Lung (tissue), 12 donors: ENCODE measurements around the gene PJA1. TPM values are rescaled to one million over a fixed set of nuclear protein-coding genes. Genes with fewer than 3 reads are reported as not detected.
A peak's percentile ranks its signal among the peaks of the same experiment; 100 is the strongest.

Source experiments
- ATAC-seq: fragments of 200-7000 bp; cut with Tn5 transposase; one replicate; pipeline ENCODE4 v1.9.1; 2020; ENCODE audit warnings: moderate number of reproducible peaks; ENCODE audit not compliant: insufficient read depth, low FRiP score
- DNase-seq, 3 donors: peaks; one replicate each; pipeline ENCODE4 v3.0.0-alpha.2; 2013 to 2017
- H3K27ac ChIP-seq, 2 donors: one replicate each; pipeline ENCODE4 v1.5.1; 2013; ENCODE audit warnings: mild to moderate bottlenecking in 2 of 2, moderate library complexity in 2 of 2, control low read depth in 1 of 2, inconsistent platforms in 1 of 2, low read depth in 1 of 2, low read length in 1 of 2
- H3K27me3 ChIP-seq, 3 donors: one replicate each; pipeline ENCODE4 v1.5.1; 2013; ENCODE audit warnings: low read length in 2 of 3; ENCODE audit not compliant: control insufficient read depth in 3 of 3, insufficient read depth in 3 of 3
- H3K36me3 ChIP-seq, 4 donors: one replicate each; pipeline ENCODE4 v1.5.1; 2013; ENCODE audit warnings: low read length in 4 of 4, mild to moderate bottlenecking in 1 of 4, moderate library complexity in 1 of 4; ENCODE audit not compliant: control insufficient read depth in 4 of 4, insufficient read depth in 4 of 4
- H3K4me1 ChIP-seq, 5 donors: one replicate each; pipeline ENCODE4 v1.5.1; 2013; ENCODE audit warnings: low read length in 5 of 5, mild to moderate bottlenecking in 2 of 5, moderate library complexity in 1 of 5; ENCODE audit not compliant: control insufficient read depth in 5 of 5, insufficient read depth in 5 of 5
- H3K4me3 ChIP-seq: one replicate; pipeline ENCODE4 v1.5.1; 2013; ENCODE audit warnings: mild to moderate bottlenecking, control low read depth, moderate library complexity
- H3K9ac ChIP-seq, 2 donors: one replicate each; pipeline ENCODE4 v1.5.1; 2013; ENCODE audit warnings: low read length in 2 of 2, control low read depth in 1 of 2; ENCODE audit not compliant: insufficient read depth in 1 of 2
- H3K9me3 ChIP-seq, 4 donors: one replicate each; pipeline ENCODE4 v1.5.1; 2013; ENCODE audit warnings: low read length in 3 of 4, mild to moderate bottlenecking in 1 of 4, moderate library complexity in 1 of 4; ENCODE audit not compliant: control insufficient read depth in 4 of 4, insufficient read depth in 3 of 4
- WGBS, 2 donors: extraction: QIAGEN DNeasy Blood & Tissue Kit; methylation state at CpG; one replicate each; pipeline ENCODE4 v1.1.7; 2013; 5-methylcytosine and 5-hydroxymethylcytosine counted together
- polyA plus RNA-seq, 2 donors: library from polyadenylated mRNA; stranded (reverse); fragments of 200-250 nt; gene quantifications; one replicate each; pipeline ENCODE4 v1.2.1, GENCODE V29; 2013
- total RNA-seq, 2 donors: library from RNA; depleted of rRNA in 1 of 2; stranded (reverse); fragments of >200 nt in 1 of 2; gene quantifications; one replicate each; pipeline ENCODE4 v1.2.1, GENCODE V29; 2014 to 2021
- TF ChIP-seq, protein P1 (sequence below): IDR thresholded peaks from 2 replicates; pipeline ENCODE4 v1.5.1; 2012; ENCODE audit warnings: mild to moderate bottlenecking; ENCODE audit errors: control extremely low read depth, extremely low read depth
- donor health status: control.
- donor health status: control.
- donor health status: Bipolar disorder and iron deficiency.
- donor health status: healthy.
- donor health status: DM: yes; HTN: yes; CAD: no.

Gene PJA1
- total and polyA plus RNA-seq, 4 donors, result 4.5 to 28.3 (median 15.2) TPM

DNA sequence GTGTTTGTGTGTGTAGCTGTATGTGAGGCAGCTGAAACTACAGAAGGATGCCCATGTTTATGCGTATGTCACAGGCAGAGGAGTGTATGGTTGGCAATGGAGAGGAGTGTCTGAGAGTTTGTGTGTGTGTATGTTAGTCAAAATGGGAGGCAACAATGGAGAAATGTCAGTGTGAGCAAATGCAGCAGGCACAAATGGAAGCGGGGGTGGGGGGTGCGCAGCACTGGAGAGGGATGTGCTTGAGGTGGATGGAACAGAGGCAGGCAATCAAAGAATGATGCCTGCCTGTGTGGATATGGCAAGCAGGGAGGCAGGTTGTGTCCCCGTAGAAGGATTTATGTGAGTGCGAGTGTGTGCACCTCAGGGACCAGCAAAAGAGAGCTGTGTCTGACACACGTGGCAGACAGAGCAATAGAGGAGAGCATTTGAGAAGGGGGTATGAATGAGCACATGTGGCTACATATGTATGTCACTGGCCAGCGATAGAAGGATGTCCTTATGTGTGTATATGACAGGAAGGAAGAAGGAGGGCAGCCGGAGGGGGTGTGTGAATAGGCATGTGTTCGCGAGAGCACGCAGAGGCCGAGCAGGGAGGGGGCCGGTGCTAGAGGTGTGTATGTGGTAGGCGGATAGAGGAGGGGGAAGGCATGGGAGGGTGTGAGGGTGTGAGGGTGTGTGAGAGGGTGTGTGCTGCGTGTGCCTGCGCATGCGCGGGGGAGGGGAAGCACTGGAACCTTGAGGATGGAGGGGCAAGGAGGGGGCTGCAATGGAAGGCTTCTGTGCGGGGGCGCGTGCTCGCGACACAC, 1.1 kb downstream of the PJA1 start:
- H3K27me3 ChIP-seq, result peaks cover 0 to 14% (median 0%) of the 10 kb centered on the region in 3 donors
- no peak overlapping the region for H3K27ac ChIP-seq
- H3K4me1 ChIP-seq, result peaks cover 0 to 9% (median 3%) of the 10 kb centered on the region in 5 donors
- peak overlapping the region; percentile 24 for H3K4me3 ChIP-seq
- ATAC-seq (no peak), DNase-seq (peak in 2 of 3 donors; percentile 40 to 50)
- H3K9ac ChIP-seq, result peak overlapping the region in 1 of 2 donors; percentile 59
- TF ChIP-seq, protein P1, sequence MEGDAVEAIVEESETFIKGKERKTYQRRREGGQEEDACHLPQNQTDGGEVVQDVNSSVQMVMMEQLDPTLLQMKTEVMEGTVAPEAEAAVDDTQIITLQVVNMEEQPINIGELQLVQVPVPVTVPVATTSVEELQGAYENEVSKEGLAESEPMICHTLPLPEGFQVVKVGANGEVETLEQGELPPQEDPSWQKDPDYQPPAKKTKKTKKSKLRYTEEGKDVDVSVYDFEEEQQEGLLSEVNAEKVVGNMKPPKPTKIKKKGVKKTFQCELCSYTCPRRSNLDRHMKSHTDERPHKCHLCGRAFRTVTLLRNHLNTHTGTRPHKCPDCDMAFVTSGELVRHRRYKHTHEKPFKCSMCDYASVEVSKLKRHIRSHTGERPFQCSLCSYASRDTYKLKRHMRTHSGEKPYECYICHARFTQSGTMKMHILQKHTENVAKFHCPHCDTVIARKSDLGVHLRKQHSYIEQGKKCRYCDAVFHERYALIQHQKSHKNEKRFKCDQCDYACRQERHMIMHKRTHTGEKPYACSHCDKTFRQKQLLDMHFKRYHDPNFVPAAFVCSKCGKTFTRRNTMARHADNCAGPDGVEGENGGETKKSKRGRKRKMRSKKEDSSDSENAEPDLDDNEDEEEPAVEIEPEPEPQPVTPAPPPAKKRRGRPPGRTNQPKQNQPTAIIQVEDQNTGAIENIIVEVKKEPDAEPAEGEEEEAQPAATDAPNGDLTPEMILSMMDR, result no peak
- H3K9me3 ChIP-seq, result peaks cover 0 to 5% (median under 1%) of the 10 kb centered on the region in 4 donors
- 19 to 40% methylated on average over 16 to 23 of the region's 23 CpGs for WGBS, 2 donors
- peaks cover 0 to 6% (median 2%) of the 10 kb centered on the region in 4 donors for H3K36me3 ChIP-seq

DNA sequence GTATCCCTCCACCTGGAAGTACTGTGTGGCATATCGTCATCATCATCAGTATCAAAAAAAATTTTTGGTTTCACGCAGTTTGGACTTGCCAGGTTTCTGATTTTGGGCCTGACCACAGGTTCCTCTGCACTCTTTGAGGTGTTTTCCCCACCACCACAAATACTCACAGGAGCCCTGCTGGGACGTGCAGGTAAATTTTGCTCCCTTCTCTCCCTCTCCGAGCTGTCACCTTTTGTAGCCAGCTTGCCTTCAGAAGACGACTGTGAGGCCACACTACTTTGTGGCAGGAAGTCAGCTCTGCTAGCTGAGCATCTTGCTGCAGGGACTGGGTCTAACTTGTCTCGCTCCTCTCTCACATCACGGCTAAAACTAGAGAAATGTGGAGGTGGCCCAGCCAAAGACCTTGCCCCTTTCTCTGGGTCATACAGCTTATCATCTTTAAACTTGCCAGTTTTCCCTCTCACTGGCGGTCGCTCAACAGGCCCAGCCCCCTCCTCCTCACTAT, 2.8 kb downstream of the PJA1 start:
- H3K36me3 ChIP-seq, result peaks cover 0 to 6% (median 2%) of the 10 kb centered on the region in 4 donors
- H3K9me3 ChIP-seq, result peaks cover 0 to 2% (median 0%) of the 10 kb centered on the region in 4 donors
- peaks cover 0 to 17% (median 3%) of the 10 kb centered on the region in 5 donors for H3K4me1 ChIP-seq
- DNase-seq (no peak), ATAC-seq (no peak)
- no peak overlapping the region for H3K9ac ChIP-seq
- no peak overlapping the region for H3K27ac ChIP-seq
- peaks cover 0 to 12% (median under 1%) of the 10 kb centered on the region in 3 donors for H3K27me3 ChIP-seq
- 82 to 88% methylated on average over 8 to 9 of the region's 9 CpGs for WGBS, 2 donors
- TF ChIP-seq, protein P1, result no peak
- no peak overlapping the region for H3K4me3 ChIP-seq

DNA sequence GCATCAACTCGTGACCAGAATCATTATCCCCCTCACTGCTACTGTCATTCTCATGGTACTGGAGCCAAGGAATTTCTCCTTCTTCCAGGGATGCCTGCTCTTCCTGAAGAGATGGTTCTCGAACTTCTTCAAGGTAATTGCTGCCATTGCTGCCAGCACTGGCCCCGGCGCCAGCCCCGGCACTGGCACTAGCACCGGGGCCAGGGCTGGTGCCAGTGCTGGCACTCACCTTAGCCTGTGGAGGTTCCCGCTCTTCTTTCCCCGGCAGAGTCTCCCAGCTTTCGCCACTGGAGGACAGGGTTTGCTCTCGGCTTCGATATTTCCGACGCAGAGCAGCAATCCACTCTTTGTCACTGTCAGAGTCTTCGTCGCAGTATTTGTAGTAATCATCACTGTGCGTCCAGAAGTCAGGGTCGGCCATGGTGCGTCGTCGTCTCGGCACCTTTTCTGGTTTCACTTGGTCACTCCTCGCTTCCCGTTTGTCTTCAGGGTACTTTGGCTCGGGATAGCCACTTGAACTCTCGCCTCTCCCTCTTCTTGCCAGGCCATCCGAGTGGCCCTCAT, 3.4 kb downstream of the PJA1 start:
- Histone ChIP-seq H3K9me3 (peaks cover 0 to 2% (median 0%) of the 10 kb centered on the region in 4 donors), H3K4me3 (no peak overlapping the region), H3K4me1 (peaks cover 0 to 17% (median 3%) of the 10 kb centered on the region in 5 donors), H3K27me3 (peaks cover 0 to 12% (median 2%) of the 10 kb centered on the region in 3 donors), H3K9ac (no peak overlapping the region), H3K36me3 (peaks cover 0 to 6% (median 2%) of the 10 kb centered on the region in 4 donors), H3K27ac (no peak overlapping the region)
- DNase-seq, result no peak
- 89 to 97% methylated on average over 26 of the region's 26 CpGs for whole genome bisulfite sequencing, 2 donors
- TF ChIP-seq, protein P1, result no peak
- ATAC-seq, result no peak
